ENCODE results near the gene STAT4. TPM values are rescaled to one million over a fixed set of nuclear protein-coding genes. Genes with fewer than 3 reads are reported as not detected.

Gene STAT4
- total RNA-seq, 2 experiments from 2014 or later, result 77.1 to 83.0 TPM

- DNase-seq (no peak), ATAC-seq (ENCODE audit: poor library complexity) (no peak)
- Mint-ChIP-seq H3K4me3 (no peak overlapping the region), H3K27me3 (no peaks in the 10 kb centered on the region), H3K9me3 (no peaks in the 10 kb centered on the region), H3K4me1 (ENCODE audit: low read depth) (peaks cover under 1% of the 10 kb centered on the region), H3K27ac (no peak overlapping the region), H3K36me3 (ENCODE audit: low read depth) (no peaks in the 10 kb centered on the region)
- Histone ChIP-seq H3K27ac (ENCODE audit: low read depth in 1 of 2, low read length in 2 of 2) (no peak overlapping the region), H3K9me3 (ENCODE audit: control insufficient read depth in 1 of 2, insufficient read depth in 1 of 2, low read length in 2 of 2) (no peaks in the 10 kb centered on the region), H3K27me3 (ENCODE audit: control insufficient read depth in 1 of 2, insufficient read depth in 2 of 2, low read length in 2 of 2) (no peaks in the 10 kb centered on the region), H3K4me3 (ENCODE audit: low read length) (no peak overlapping the region), H3K36me3 (ENCODE audit: insufficient read depth, low read length) (no peaks in the 10 kb centered on the region), H3K4me1 (ENCODE audit: insufficient read depth, low read length) (peaks cover 4% of the 10 kb centered on the region)
- ChIA-PET POLR2A (no interaction called here), CTCF (no interaction called here)
- no peak for TF ChIP-seq CTCF (IDR thresholded peaks at IDR 0.05)
- intact Hi-C loops (cut with DNase I, micrococcal nuclease), result no loop called here
Observed at GRCh38 chr2:191176305-191176704, 25.5 kb upstream of the STAT4 start.

- Mint-ChIP-seq H3K27me3 (no peaks in the 10 kb centered on the region), H3K27ac (no peak overlapping the region), H3K4me3 (no peak overlapping the region), H3K36me3 (ENCODE audit: low read depth) (no peaks in the 10 kb centered on the region), H3K9me3 (no peaks in the 10 kb centered on the region), H3K4me1 (ENCODE audit: low read depth) (peaks cover 10% of the 10 kb centered on the region)
- Histone ChIP-seq H3K9me3 (ENCODE audit: control insufficient read depth in 1 of 2, insufficient read depth in 1 of 2, low read length in 2 of 2) (no peaks in the 10 kb centered on the region), H3K4me3 (ENCODE audit: low read length) (no peak overlapping the region), H3K36me3 (ENCODE audit: insufficient read depth, low read length) (no peaks in the 10 kb centered on the region), H3K4me1 (ENCODE audit: insufficient read depth, low read length) (peaks cover 4% of the 10 kb centered on the region), H3K27ac (ENCODE audit: low read depth in 1 of 2, low read length in 2 of 2) (no peak overlapping the region), H3K27me3 (ENCODE audit: control insufficient read depth in 1 of 2, insufficient read depth in 2 of 2, low read length in 2 of 2) (no peaks in the 10 kb centered on the region)
- DNase-seq, result no peak
- POLR2A ChIA-PET, result no interaction called here
- intact Hi-C loops (cut with DNase I, micrococcal nuclease), result no loop called here
- no peak for ATAC-seq (ENCODE audit: poor library complexity)
- CTCF ChIA-PET, result interaction anchor here (0.9 kb wide), 1 partner anchor 9 kb away, joined by 3 read pairs; no protein-coding TSS in a partner anchor
- TF ChIP-seq CTCF (IDR thresholded peaks at IDR 0.05), result no peak
Observed at GRCh38 chr2:191174442-191174841, 23.6 kb upstream of the STAT4 start.

GRCh38 chr2:191173206-191173605 is 22.4 kb upstream of the STAT4 start:
- no peaks in the 10 kb centered on the region for H3K9me3 ChIP-seq (ENCODE audit: control insufficient read depth in 1 of 2, insufficient read depth in 1 of 2, low read length in 2 of 2)
- peaks cover 4% of the 10 kb centered on the region for H3K4me1 ChIP-seq (ENCODE audit: insufficient read depth, low read length)
- Mint-ChIP-seq H3K27ac (no peak overlapping the region), H3K4me1 (ENCODE audit: low read depth) (peaks cover 10% of the 10 kb centered on the region), H3K36me3 (ENCODE audit: low read depth) (no peaks in the 10 kb centered on the region), H3K27me3 (no peaks in the 10 kb centered on the region), H3K4me3 (no peak overlapping the region), H3K9me3 (no peaks in the 10 kb centered on the region)
- CTCF ChIA-PET, result no interaction called here
- peak in 1 of 14 experiments; percentile 14 for DNase-seq
- POLR2A ChIA-PET, result no interaction called here
- no peak for ATAC-seq (ENCODE audit: poor library complexity)
- H3K36me3 ChIP-seq (ENCODE audit: insufficient read depth, low read length), result no peaks in the 10 kb centered on the region
- intact Hi-C loops (cut with DNase I, micrococcal nuclease), result no loop called here
- H3K27ac ChIP-seq (ENCODE audit: low read depth in 1 of 2, low read length in 2 of 2), result no peak overlapping the region
- no peaks in the 10 kb centered on the region for H3K27me3 ChIP-seq (ENCODE audit: control insufficient read depth in 1 of 2, insufficient read depth in 2 of 2, low read length in 2 of 2)
- H3K4me3 ChIP-seq (ENCODE audit: low read length), result no peak overlapping the region
- TF ChIP-seq CTCF (IDR thresholded peaks at IDR 0.05), result no peak

Data from CD4-positive, alpha-beta T cell (primary cell).